Measurements from ENCODE around the gene DLGAP1.

The DLGAP1 gene

GRCh38 chr18:3593904-3594759 lies 861.0 kb downstream of the DLGAP1 start (continued):
- TF ChIP-seq ZNF776 (tag by site-specific recombination; IDR thresholded peaks at IDR 0.05; ENCODE audit: borderline replicate concordance) = no peak
- peak; percentile 44; the same call in 1 of the 2 replicates for TF ChIP-seq ZNF324 (tag by site-specific recombination; IDR thresholded peaks at IDR 0.05)
- TF ChIP-seq, protein P1, sequence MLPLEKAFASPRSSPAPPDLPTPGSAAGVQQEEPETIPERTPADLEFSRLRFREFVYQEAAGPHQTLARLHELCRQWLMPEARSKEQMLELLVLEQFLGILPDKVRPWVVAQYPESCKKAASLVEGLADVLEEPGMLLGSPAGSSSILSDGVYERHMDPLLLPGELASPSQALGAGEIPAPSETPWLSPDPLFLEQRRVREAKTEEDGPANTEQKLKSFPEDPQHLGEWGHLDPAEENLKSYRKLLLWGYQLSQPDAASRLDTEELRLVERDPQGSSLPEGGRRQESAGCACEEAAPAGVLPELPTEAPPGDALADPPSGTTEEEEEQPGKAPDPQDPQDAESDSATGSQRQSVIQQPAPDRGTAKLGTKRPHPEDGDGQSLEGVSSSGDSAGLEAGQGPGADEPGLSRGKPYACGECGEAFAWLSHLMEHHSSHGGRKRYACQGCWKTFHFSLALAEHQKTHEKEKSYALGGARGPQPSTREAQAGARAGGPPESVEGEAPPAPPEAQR (tag by site-specific recombination; IDR thresholded peaks at IDR 0.05) = no peak
- no peak for TF ChIP-seq HOXC10 (CRISPR knock-in tag; IDR thresholded peaks at IDR 0.05)
- no peak for TF ChIP-seq YY2 (tag by site-specific recombination; IDR thresholded peaks at IDR 0.05)
- TF ChIP-seq SP3 (tag by site-specific recombination; IDR thresholded peaks at IDR 0.05) = peak; percentile 35; the same call in 1 of the 2 replicates
- TF ChIP-seq ZFP37 (tag by site-specific recombination; IDR thresholded peaks at IDR 0.05) = no peak
- TF ChIP-seq ZNF623 (tag by site-specific recombination; IDR thresholded peaks at IDR 0.05) = no peak
- TF ChIP-seq ZNF16 (tag by site-specific recombination; IDR thresholded peaks at IDR 0.05; ENCODE audit: low read depth) = no peak
- no peak for TF ChIP-seq ZNF518A (tag by site-specific recombination; conservative IDR thresholded peaks at IDR 0.05; ENCODE audit: low read depth)
- TF ChIP-seq ZNF777 (tag by site-specific recombination; IDR thresholded peaks at IDR 0.05; ENCODE audit: borderline replicate concordance) = no peak
- TF ChIP-seq ZNF629 (tag by site-specific recombination; IDR thresholded peaks at IDR 0.05) = peak; percentile 95
- no peak for TF ChIP-seq ZNF10 (tag by site-specific recombination; IDR thresholded peaks at IDR 0.05)
- TF ChIP-seq ZBTB20 (tag by site-specific recombination; IDR thresholded peaks at IDR 0.05) = no peak
- peak; percentile 79 for TF ChIP-seq KLF8 (tag by site-specific recombination; IDR thresholded peaks at IDR 0.05)
- TF ChIP-seq GLIS2 (tag by site-specific recombination; IDR thresholded peaks at IDR 0.05) = no peak
- no peak; the same call in 1 of the 2 replicates for TF ChIP-seq ZNF501 (tag by site-specific recombination; IDR thresholded peaks at IDR 0.05)
- no peak for TF ChIP-seq ZNF302 (tag by site-specific recombination; IDR thresholded peaks at IDR 0.05; ENCODE audit: low read depth)
- peak; percentile 54 for TF ChIP-seq OSR2 (tag by site-specific recombination; IDR thresholded peaks at IDR 0.05)
- peak; percentile 51; the same call in 1 of the 2 replicates for TF ChIP-seq INSM2 (tag by site-specific recombination; IDR thresholded peaks at IDR 0.05)
- TF ChIP-seq ZNF146 (tag by site-specific recombination; IDR thresholded peaks at IDR 0.05) = no peak
- no peak for TF ChIP-seq ZNF596 (tag by site-specific recombination; IDR thresholded peaks at IDR 0.05)
- no peak for TF ChIP-seq ZNF621 (tag by site-specific recombination; IDR thresholded peaks at IDR 0.05)
- no peak for TF ChIP-seq ZNF311 (tag by site-specific recombination; IDR thresholded peaks at IDR 0.05; ENCODE audit: borderline replicate concordance)
- no peak for TF ChIP-seq SETDB1 (IDR thresholded peaks at IDR 0.05; ENCODE audit: insufficient read length, low read length)
- TF ChIP-seq ZNF571 (tag by site-specific recombination; IDR thresholded peaks at IDR 0.05) = no peak
- no peak for TF ChIP-seq ZNF791 (tag by site-specific recombination; IDR thresholded peaks at IDR 0.05)
- no peak for TF ChIP-seq ZNF280D (tag by site-specific recombination; IDR thresholded peaks at IDR 0.05)
